ENCODE data around the gene SMAD3. TPM values are rescaled to one million over a fixed set of nuclear protein-coding genes. Genes with fewer than 3 reads are reported as not detected.
A peak's percentile ranks its signal among the peaks of the same experiment; 100 is the strongest.

SMAD3 gene
- total RNA-seq, 1 experiment from 2014 or later = 99.5 TPM

GRCh38 chr15:67039384-67040075 lies 25.9 kb upstream of the SMAD3 start:
- DNase-seq = peak; percentile 72 to 92
- Histone ChIP-seq H3K27ac (no peak overlapping the region), H3K9me2 (ENCODE audit: insufficient read depth) (no peaks in the 10 kb centered on the region), H3K4me2 (no peak overlapping the region), H3K79me2 (ENCODE audit: low read depth) (no peaks in the 10 kb centered on the region), H3K4me1 (replicated peaks; ENCODE audit: insufficient read depth) (peaks cover 14% of the 10 kb centered on the region), H3K27me3 (ENCODE audit: insufficient read depth, low read depth) (no peaks in the 10 kb centered on the region), H3K9me3 (ENCODE audit: insufficient read depth, low read depth) (no peaks in the 10 kb centered on the region), H4K20me1 (ENCODE audit: insufficient read depth) (no peaks in the 10 kb centered on the region), H3K4me3 (peak overlapping the region; percentile 39; the same call in 1 of the 2 replicates), H3K36me3 (ENCODE audit: low read depth) (no peaks in the 10 kb centered on the region), H2AFZ (no peak overlapping the region), H3F3A (ENCODE audit: insufficient read depth, low read depth) (peaks cover 37% of the 10 kb centered on the region)
- no TSS peak for BruUV-seq (replicated peaks)
- CTCF ChIA-PET = no interaction called here
- intact Hi-C loops (cut with micrococcal nuclease; ENCODE audit: unreplicated experiment) = loop anchor here (1.0 to 10.0 kb wide), 4 partner anchors 15 to 795 kb away; no protein-coding TSS in a partner anchor
- TF ChIP-seq CTCF (conservative IDR thresholded peaks at IDR 0.05) (no peak), EZH2 (IDR thresholded peaks at IDR 0.05; ENCODE audit: low read depth) (no peak)
- POLR2A ChIA-PET (ENCODE audit: unreplicated experiment) = no interaction called here

GRCh38 chr15:67040277-67040676 lies 25.1 kb upstream of the SMAD3 start:
- TF ChIP-seq EZH2 (IDR thresholded peaks at IDR 0.05; ENCODE audit: low read depth) (no peak), CTCF (conservative IDR thresholded peaks at IDR 0.05) (no peak)
- Histone ChIP-seq H3K9me2 (ENCODE audit: insufficient read depth) (no peaks in the 10 kb centered on the region), H2AFZ (no peak overlapping the region), H3K79me2 (ENCODE audit: low read depth) (no peaks in the 10 kb centered on the region), H3F3A (ENCODE audit: insufficient read depth, low read depth) (peaks cover 42% of the 10 kb centered on the region), H3K4me2 (no peak overlapping the region), H3K4me1 (replicated peaks; ENCODE audit: insufficient read depth) (peaks cover 14% of the 10 kb centered on the region), H3K27me3 (ENCODE audit: insufficient read depth, low read depth) (no peaks in the 10 kb centered on the region), H3K36me3 (ENCODE audit: low read depth) (no peaks in the 10 kb centered on the region), H4K20me1 (ENCODE audit: insufficient read depth) (no peaks in the 10 kb centered on the region), H3K4me3 (peak overlapping the region; percentile 39; the same call in 1 of the 2 replicates), H3K9me3 (ENCODE audit: insufficient read depth, low read depth) (no peaks in the 10 kb centered on the region), H3K27ac (no peak overlapping the region)
- no peak for DNase-seq
- no TSS peak for BruUV-seq (replicated peaks)
- intact Hi-C loops (cut with micrococcal nuclease; ENCODE audit: unreplicated experiment) = loop anchor here (10.0 kb wide), 2 partner anchors 155 to 795 kb away; no protein-coding TSS in a partner anchor
- ChIA-PET POLR2A (ENCODE audit: unreplicated experiment) (no interaction called here), CTCF (no interaction called here)

- H3K36me3 ChIP-seq (ENCODE audit: low read depth) = no peaks in the 10 kb centered on the region
- TF ChIP-seq EZH2 (IDR thresholded peaks at IDR 0.05; ENCODE audit: low read depth) (no peak), CTCF (conservative IDR thresholded peaks at IDR 0.05) (no peak)
- no peak overlapping the region for H3K4me3 ChIP-seq
- peak overlapping the region; percentile 65 for H3K4me2 ChIP-seq
- peaks cover 15% of the 10 kb centered on the region for H3K4me1 ChIP-seq (replicated peaks; ENCODE audit: insufficient read depth)
- H3K9me3 ChIP-seq (ENCODE audit: insufficient read depth, low read depth) = no peaks in the 10 kb centered on the region
- no peaks in the 10 kb centered on the region for H3K27me3 ChIP-seq (ENCODE audit: insufficient read depth, low read depth)
- no peaks in the 10 kb centered on the region for H3K9me2 ChIP-seq (ENCODE audit: insufficient read depth)
- no peak overlapping the region for H2AFZ ChIP-seq
- DNase-seq = no peak
- no peaks in the 10 kb centered on the region for H4K20me1 ChIP-seq (ENCODE audit: insufficient read depth)
- BruUV-seq (replicated peaks) = no TSS peak
- no peaks in the 10 kb centered on the region for H3K79me2 ChIP-seq (ENCODE audit: low read depth)
- intact Hi-C loops (cut with micrococcal nuclease; ENCODE audit: unreplicated experiment) = loop anchor here (10.0 kb wide), 2 partner anchors 158 to 792 kb away; no protein-coding TSS in a partner anchor
- CTCF ChIA-PET = interaction anchor here (0.7 kb wide), 2 partner anchors 77 to 93 kb away, joined by 3 read pairs; no protein-coding TSS in a partner anchor
- POLR2A ChIA-PET (ENCODE audit: unreplicated experiment) = interaction anchor here (0.6 to 0.8 kb wide), 3 partner anchors 7 to 45 kb away, joined by 3 to 7 read pairs (median 5); no protein-coding TSS in a partner anchor
- peaks cover 50% of the 10 kb centered on the region for H3F3A ChIP-seq (ENCODE audit: insufficient read depth, low read depth)
- H3K27ac ChIP-seq = no peak overlapping the region
Observed at GRCh38 chr15:67042551-67043142, 22.8 kb upstream of the SMAD3 start.

Measured in PC-9 (cell line).